GM21825 (cell line): ENCODE results near the gene PLCG1.

Experiments used
- ATAC-seq: cut with Tn5 transposase; IDR thresholded peaks from one replicate; pipeline ENCODE4 v1.9.1; 2021; ENCODE audit warnings: mild to moderate bottlenecking, moderate library complexity; ENCODE audit not compliant: unreplicated experiment

The PLCG1 gene

GRCh38 chr20:41166201-41167117 lies 29.1 kb downstream of the PLCG1 start:
- no peak for ATAC-seq

DNA sequence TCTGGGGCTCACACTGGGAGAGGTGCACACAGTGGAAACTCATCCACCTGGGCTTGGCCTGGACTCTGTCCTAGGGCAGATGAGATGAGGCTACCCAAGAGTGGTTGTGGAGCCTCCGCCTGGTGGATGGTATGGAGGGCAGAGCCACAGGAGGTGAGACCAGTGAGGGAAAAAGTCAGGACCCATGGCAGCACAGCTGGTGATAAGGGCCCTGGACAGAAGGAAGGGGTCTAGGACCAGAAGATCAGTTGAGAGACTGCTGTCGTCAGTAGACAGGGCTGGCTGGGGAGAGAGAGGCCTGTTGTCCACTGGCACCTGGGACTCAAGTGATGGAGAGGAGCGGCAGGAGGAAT lies 29.8 kb downstream of the PLCG1 start:
- no peak for ATAC-seq

DNA sequence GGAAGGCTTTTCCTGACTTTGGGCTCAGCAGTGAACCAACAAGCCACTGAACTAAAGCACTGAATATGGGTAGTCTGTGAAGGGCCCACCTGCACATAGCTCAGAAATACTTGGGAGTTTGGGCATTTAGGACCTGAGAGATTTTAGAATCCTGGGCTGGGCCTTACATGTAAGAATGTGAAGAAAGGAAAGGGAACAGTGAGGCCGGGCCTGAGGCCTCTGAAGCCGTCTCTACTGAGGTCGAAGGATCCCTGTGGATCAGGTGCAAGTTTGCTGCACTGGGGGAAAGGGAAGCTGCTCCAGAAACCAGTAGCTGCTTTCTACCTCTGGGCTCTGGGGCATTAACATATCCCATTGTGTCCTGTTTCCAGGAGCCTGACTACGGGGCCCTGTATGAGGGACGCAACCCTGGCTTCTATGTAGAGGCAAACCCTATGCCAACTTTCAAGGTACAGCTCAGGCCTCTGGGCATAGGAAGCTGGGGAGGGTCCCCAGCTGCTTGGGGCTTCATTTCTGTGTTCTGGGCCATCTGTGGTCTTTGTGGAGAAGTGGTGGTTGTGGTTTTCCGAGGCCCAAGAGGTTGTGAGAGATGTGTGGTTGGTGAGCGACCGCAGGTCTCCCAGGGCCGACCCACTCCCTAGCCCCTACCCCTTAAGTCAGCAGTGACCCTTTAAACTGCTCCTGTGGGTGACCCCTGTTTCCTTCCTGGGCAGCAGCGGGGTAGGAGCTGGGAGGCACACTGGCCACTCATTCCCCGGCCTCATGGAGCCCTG lies 30.3 kb downstream of the PLCG1 start:
- ATAC-seq, result peak; percentile 49

GRCh38 chr20:41168281-41169161 lies 31.2 kb downstream of the PLCG1 start:
- ATAC-seq, result no peak

- no peak for ATAC-seq
Measured at GRCh38 chr20:41169162-41169690, 31.9 kb downstream of the PLCG1 start.

DNA sequence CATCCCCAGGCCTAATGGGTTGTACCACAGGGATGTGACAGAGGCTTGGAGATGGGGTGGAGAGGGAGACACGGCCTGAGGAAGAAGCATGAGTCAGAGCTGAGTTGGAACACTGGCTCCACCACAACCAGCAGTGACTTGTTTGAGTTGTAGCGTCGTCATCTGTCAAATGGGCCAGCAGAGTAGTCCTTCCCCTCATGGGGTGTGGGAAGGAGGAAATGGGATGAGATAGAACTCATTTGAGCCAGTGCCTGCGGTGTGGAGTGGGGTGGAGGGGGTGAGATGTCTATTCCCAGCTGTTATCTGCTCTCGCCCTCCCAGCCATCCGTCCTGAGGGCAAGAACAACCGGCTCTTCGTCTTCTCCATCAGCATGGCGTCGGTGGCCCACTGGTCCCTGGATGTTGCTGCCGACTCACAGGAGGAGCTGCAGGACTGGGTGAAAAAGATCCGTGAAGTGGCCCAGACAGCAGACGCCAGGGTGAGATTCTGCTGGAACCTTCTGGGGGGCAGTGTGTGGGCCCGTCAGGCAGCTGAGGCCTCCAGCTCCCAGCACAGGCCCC lies 32.5 kb downstream of the PLCG1 start:
- ATAC-seq, result no peak

DNA sequence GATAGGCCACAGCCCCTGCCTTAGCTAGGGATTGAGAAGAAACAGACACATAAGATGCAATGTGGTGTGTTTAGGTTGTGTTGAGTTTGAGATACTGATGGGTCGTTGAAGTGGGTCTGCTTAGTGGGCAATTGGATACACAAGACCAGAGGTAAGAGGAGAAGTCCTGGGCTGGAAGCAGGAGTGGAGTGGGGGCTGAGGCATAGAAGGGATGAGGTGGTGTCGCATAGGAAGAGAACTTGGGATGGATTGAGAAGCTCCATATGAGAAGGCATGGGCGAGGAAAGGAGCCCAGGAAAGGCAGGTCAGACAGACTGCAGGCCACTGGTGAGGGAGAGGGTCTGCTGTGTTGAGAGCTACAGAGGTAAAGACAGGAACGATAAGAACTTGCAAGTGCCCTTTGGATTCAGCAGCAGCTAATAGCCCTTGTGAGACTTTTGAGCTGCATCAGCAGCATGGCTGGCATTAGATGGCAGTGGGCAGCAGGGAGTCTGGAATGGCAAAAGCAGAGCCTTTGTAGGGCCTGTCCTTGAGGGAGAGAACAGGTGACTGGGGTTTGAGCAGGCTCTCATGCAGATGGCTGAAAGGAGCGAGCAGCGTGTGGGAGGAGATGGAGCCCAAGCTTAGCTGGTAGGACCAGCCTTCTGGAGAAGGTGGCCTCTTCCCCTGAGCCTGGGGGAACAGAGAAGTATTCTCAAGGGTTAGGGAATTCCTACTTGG lies 33.2 kb downstream of the PLCG1 start:
- ATAC-seq, result no peak

- ATAC-seq, result no peak
Measured at GRCh38 chr20:41171736-41172295, 34.5 kb downstream of the PLCG1 start.

- no peak for ATAC-seq
Measured at GRCh38 chr20:41172296-41173140, 35.2 kb downstream of the PLCG1 start.

GRCh38 chr20:41173161-41173721 lies 35.9 kb downstream of the PLCG1 start:
- no peak for ATAC-seq

DNA sequence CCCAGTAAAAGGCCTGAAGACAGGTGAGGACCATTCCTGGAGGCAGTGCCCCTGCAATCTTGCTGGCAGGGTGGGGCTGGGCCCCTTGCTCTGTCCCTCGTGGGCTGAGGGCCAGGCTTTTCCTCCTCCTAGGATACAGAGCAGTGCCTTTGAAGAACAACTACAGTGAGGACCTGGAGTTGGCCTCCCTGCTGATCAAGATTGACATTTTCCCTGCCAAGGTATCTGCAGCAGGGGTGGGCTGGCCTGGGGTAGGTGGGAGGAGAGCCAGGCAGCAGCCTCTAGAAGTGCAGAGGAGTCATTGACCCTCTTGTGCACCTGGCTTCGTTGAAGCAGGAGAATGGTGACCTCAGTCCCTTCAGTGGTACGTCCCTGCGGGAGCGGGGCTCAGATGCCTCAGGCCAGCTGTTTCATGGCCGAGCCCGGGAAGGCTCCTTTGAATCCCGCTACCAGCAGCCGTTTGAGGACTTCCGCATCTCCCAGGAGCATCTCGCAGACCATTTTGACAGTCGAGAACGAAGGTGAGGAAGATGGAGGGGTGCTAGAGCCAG lies 36.5 kb downstream of the PLCG1 start:
- no peak for ATAC-seq

DNA sequence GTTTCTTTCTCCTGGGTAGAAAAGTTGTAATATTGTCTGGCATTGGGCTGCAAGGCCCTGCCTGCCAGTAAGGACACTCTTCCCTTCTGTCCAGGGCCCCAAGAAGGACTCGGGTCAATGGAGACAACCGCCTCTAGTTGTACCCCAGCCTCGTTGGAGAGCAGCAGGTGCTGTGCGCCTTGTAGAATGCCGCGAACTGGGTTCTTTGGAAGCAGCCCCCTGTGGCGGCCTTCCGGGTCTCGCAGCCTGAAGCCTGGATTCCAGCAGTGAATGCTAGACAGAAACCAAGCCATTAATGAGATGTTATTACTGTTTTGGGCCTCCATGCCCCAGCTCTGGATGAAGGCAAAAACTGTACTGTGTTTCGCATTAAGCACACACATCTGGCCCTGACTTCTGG lies 37.0 kb downstream of the PLCG1 start:
- ATAC-seq, result no peak

- no peak for ATAC-seq
Measured at GRCh38 chr20:41174782-41175181, 37.4 kb downstream of the PLCG1 start.

GRCh38 chr20:41175201-41175651 lies 37.9 kb downstream of the PLCG1 start:
- no peak for ATAC-seq

DNA sequence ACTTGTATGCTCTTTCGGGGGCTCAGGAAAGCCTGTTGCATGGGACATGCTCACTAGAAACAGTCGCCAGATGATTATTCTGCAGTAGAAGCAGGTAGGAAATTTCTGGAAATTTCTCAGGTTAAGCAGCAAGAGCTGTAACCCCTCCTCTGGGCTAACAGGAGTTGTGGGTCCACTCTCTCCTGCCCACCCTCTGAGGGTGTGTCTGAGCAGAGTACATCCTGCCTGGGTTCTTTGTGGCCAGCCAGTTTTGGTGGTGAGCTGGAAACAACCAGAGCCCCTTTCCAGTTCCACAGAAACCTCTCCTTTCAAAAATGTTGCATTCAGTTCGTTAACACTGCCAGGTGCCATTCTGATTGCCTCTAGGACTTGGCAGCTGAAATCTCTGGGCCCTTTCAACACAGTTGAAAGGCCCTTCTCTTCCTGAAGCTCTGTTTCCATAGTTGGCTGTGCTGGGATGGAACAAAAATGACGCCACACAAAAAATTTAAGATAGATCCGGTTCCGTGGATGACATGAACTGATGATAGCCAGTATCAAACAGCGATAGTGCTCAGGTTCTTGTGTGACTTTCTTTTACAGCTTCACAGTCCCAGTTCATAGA lies 38.5 kb downstream of the PLCG1 start:
- no peak for ATAC-seq

DNA sequence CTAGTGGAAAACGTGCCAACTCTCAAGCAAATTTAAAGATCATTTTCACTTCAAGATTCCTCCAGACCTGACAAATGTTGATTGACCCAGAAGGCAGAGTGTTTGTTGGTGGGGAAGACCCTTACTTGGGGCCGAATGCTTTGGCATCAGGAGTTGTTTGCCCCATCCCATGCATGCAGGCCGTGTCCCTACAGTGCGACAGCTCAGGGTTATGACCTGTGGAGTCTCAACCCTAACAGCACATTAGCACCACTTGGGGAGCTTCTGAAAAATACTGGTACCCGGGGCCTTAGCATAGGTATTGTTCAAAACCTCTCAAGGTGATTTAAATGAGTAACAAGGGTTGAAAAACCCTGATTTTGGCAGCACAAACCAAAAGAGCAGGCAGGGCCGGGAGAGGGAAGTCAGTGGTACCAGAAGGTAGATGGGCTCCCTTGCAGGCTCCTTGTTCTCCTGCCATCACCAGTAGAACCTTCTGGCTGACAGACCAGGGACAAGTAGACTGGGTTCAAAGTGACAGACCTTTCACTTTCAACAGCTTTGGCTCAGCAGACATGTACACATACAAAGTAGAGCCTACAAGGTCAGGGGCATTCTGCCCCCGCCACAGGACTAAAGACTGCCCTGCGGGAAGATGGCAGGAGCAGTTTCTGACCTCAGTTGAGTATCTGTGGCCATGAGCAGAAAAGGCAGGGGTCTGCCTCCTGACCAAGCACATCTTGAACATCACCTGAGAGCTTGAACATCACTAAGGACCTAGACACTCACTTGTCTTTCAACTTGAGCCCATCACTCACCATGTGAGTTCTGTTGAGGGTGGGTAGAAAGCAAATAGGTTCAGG lies 39.6 kb downstream of the PLCG1 start:
- ATAC-seq, result no peak

GRCh38 chr20:41177636-41178035 lies 40.3 kb downstream of the PLCG1 start:
- ATAC-seq, result no peak
